NCI-H748 (cell line): ENCODE results near the gene SHISA9.
"Not testable (repeated sequence)": the region's sequence is repeated elsewhere in the genome, so short reads cannot be mapped to it uniquely, and the experiment has no call there.

Source experiments
- DNase-seq: peaks from one replicate; lab custom pipeline; 2025; ENCODE audit not compliant: unreplicated experiment; lab: John Stamatoyannopoulos, UW

Gene SHISA9

GRCh38 chr16:12901597-12902461 lies at the start of gene SHISA9:
SHISA9 (plus strand) TSS chr16:12901598.
- DNase-seq, result peak; percentile 53

- DNase-seq, result no peak
Measured at GRCh38 chr16:12853972-12854371, 47.4 kb upstream of the SHISA9 start.

GRCh38 chr16:12857435-12857834 lies 44.0 kb upstream of the SHISA9 start:
- DNase-seq, result not testable (repeated sequence)

GRCh38 chr16:12862327-12862726 lies 39.1 kb upstream of the SHISA9 start:
- no peak for DNase-seq

- DNase-seq, result no peak
Measured at GRCh38 chr16:12862941-12863340, 38.5 kb upstream of the SHISA9 start.

GRCh38 chr16:12866981-12867551 lies 34.3 kb upstream of the SHISA9 start:
- no peak for DNase-seq

- no peak for DNase-seq
Measured at GRCh38 chr16:12868169-12868568, 33.2 kb upstream of the SHISA9 start.

GRCh38 chr16:12868788-12869187 lies 32.6 kb upstream of the SHISA9 start:
- no peak for DNase-seq

GRCh38 chr16:12869698-12870427 lies 31.5 kb upstream of the SHISA9 start:
- no peak for DNase-seq

GRCh38 chr16:12871784-12872183 lies 29.6 kb upstream of the SHISA9 start:
- no peak for DNase-seq

GRCh38 chr16:12874186-12874585 lies 27.2 kb upstream of the SHISA9 start:
- DNase-seq, result no peak

GRCh38 chr16:12876778-12877177 lies 24.6 kb upstream of the SHISA9 start:
- peak; percentile 72 for DNase-seq

- DNase-seq, result no peak
Measured at GRCh38 chr16:12878973-12879372, 22.4 kb upstream of the SHISA9 start.

GRCh38 chr16:12879812-12880211 lies 21.6 kb upstream of the SHISA9 start:
- DNase-seq, result no peak

GRCh38 chr16:12881182-12881581 lies 20.2 kb upstream of the SHISA9 start:
- DNase-seq, result no peak

GRCh38 chr16:12881740-12882139 lies 19.7 kb upstream of the SHISA9 start:
- no peak for DNase-seq

- no peak for DNase-seq
Measured at GRCh38 chr16:12885742-12886141, 15.7 kb upstream of the SHISA9 start.

GRCh38 chr16:12891836-12892235 lies 9.6 kb upstream of the SHISA9 start:
- no peak for DNase-seq

- no peak for DNase-seq
Measured at GRCh38 chr16:12893050-12893750, 8.2 kb upstream of the SHISA9 start.

GRCh38 chr16:12896562-12896961 lies 4.8 kb upstream of the SHISA9 start:
- DNase-seq, result peak; percentile 72

GRCh38 chr16:12898551-12898950 lies 2.8 kb upstream of the SHISA9 start:
- DNase-seq, result peak; percentile 85
